IPS-NIHi7 (cell line): ENCODE data around the gene APOM.

Source experiments
- DNase-seq: peaks from one replicate; pipeline ENCODE4 v3.0.0; 2012; ENCODE audit warnings: mixed read lengths; ENCODE audit errors: extremely low spot score

Gene APOM

DNA sequence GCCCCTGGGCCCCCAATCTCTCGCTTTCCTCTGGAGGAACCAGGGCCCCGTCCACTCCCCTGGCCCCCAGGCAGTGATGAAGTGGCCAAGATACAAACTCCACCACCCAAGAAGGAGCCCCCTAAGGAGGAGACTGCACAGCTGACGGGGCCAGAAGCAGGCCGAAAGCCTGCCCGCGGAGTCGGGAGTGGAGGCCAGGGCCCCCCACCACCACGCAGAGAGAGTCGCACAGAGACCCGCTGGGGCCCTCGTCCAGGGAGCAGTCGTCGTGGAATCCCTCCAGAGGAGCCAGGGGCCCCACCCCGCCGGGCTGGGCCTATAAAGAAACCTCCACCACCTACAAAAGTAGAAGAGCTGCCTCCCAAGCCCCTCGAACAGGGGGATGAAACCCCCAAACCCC lies 24.5 kb upstream of the APOM start:
- no peak for DNase-seq

DNA sequence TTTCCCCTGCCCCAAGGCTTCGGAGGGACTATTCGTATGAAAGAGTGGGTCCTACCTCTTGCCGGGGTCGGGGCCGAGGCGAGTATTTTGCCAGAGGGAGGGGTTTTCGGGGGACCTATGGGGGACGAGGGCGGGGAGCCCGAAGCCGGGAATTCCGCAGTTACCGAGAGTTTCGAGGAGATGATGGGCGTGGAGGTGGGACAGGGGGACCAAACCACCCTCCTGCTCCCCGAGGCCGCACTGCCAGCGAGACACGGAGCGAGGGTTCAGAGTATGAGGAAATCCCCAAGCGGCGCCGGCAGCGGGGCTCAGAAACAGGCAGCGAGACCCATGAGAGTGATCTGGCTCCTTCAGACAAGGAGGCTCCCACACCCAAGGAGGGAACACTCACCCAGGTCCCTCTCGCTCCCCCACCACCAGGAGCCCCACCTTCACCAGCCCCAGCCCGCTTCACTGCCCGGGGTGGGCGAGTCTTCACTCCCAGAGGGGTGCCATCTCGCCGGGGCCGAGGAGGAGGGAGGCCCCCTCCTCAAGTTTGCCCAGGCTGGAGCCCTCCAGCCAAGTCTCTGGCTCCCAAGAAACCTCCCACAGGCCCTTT lies 23.9 kb upstream of the APOM start:
- no peak for DNase-seq

DNA sequence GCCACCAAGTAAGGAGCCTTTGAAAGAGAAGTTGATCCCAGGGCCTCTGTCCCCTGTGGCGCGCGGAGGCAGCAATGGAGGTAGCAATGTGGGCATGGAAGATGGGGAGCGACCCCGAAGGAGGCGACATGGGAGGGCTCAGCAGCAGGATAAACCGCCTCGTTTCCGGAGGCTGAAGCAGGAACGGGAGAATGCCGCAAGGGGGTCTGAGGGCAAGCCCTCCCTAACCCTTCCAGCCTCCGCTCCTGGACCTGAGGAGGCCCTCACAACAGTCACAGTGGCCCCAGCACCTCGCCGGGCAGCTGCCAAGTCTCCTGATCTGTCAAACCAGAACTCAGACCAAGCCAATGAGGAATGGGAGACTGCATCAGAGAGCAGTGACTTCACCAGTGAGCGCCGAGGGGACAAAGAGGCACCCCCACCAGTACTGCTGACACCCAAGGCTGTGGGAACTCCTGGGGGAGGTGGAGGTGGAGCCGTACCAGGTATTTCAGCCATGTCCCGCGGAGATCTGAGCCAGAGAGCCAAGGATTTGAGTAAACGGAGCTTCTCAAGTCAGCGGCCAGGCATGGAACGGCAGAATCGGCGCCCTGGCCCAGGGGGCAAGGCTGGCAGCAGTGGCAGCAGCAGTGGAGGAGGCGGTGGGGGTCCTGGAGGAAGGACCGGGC lies 23.3 kb upstream of the APOM start:
- no peak for DNase-seq

- no peak for DNase-seq
Observed at GRCh38 chr6:31633447-31633846, 22.2 kb upstream of the APOM start.

DNA sequence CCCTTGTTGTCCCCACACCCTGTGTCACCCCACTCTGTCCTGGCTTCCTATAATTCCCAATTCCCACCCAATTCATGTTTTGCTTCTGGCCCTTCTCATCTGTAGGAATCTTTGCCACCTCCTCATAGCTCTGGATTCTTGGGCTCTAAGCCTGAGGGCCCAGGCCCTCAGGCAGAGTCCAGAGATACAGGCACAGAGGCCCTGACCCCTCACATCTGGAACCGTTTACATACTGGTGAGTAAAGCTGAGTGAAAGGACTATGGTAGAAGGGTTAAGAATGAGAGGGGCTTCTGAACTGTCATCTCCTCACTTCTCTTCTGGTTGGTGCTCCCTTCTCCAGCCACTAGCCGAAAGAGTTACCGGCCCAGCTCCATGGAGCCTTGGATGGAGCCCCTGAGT lies 21.6 kb upstream of the APOM start:
- DNase-seq: no peak

DNA sequence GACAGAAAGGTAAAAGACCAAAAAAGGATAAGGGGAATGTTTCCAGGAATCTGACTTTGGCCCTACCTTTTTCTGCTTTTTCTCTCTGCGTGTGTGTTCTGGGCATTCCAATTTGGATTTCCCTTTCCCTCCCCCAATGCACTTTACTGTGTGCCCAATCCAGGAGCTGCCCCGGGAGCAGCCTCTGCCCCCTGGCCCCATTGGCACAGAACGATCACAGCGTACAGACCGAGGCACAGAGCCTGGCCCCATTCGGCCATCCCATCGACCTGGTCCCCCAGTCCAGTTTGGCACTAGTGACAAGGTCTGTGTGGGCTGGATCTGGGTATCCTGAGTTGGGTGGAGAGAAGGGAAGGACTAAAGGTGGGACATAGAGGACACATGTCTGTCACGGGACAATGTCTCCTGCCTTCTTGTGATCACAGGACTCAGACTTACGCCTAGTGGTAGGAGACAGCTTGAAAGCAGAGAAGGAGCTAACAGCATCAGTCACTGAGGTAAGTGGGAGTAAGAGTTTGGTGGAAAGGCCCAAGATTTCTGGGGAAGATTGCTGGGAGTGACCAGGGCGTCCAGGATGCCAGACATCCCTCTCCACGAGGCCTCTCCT lies 20.6 kb upstream of the APOM start:
- no peak for DNase-seq

DNA sequence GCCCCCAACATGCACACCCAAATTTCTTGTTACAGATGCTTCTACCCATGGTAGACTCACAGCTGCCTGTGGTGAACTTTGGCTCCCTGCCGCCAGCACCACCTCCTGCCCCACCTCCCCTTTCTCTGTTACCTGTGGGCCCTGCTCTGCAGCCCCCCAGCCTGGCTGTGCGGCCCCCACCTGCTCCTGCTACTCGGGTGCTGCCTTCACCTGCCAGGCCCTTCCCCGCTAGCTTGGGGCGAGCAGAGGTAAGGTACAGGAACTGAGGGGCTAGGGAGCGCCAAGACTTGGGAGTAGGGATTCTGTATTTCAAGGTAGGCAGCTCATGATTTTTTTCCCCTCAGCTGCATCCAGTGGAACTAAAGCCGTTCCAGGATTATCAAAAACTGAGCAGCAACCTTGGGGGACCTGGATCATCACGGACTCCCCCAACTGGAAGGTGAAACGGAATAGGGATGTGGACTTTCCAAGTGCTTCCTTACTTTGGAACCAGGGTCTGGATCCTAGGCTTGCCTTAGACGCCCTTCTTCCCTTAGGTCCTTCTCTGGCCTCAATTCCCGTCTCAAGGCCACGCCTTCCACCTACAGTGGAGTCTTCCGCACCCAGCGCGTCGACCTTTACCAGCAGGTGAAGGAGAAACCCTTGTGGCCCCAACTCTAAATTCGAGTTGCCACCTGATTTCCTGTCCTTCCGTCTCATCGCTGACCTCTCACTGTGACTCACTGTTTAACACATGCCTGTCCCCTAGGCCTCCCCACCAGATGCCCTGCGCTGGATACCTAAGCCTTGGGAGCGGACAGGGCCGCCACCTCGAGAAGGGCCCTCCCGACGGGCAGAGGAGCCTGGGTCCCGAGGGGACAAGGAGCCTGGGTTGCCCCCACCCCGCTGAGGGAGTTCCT lies 18.7 kb upstream of the APOM start:
- no peak for DNase-seq

- DNase-seq: no peak
Observed at GRCh38 chr6:31639043-31639442, 16.7 kb upstream of the APOM start.

DNA sequence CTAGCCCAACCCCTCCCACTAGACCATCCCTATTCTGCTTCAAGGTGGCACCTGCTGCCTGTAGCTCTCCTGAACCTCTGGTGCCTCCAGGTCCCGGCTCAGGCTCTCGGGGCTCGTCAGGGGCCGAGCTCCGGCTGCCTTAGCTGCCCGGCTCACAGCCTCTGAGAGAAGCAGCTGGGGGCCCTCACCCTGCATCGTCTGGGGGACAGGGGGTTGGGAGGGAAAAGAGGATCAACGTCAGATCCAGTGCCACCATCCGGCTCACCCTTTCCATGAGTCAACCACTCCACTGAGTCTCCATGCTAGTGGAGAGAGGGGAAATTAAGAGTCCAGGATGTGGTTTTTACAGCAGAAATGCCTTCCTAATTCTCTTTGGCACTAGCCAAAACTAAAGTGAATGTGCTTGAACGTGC lies 16.2 kb upstream of the APOM start:
- no peak for DNase-seq

DNA sequence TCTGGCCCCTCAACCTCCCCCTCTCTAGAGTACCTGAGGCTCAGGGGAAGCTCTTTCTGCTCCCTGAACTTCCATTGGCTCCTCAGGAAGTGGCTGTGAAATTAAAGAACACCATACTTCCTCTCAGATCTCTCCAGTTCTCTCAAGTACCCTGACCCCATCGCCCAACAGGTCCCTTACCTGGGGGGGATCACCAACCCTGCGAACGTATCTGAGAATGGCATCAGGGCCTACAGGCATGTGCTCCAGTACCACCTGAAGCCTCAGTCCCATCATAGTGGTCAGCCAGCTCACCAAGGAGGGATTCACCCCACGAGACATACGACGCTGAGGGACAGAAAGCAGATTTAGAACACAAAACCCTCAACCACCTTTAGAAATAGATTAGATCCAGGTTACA lies 15.1 kb upstream of the APOM start:
- DNase-seq: no peak

GRCh38 chr6:31641370-31641769 lies 14.3 kb upstream of the APOM start:
- no peak for DNase-seq

GRCh38 chr6:31642798-31643570 lies 12.7 kb upstream of the APOM start:
- no peak for DNase-seq

GRCh38 chr6:31643818-31644454 lies 11.8 kb upstream of the APOM start:
- no peak for DNase-seq

- DNase-seq: no peak
Observed at GRCh38 chr6:31645325-31645724, 10.4 kb upstream of the APOM start.

GRCh38 chr6:31651602-31652191 lies 4.0 kb upstream of the APOM start:
- peak; percentile 90 for DNase-seq

DNA sequence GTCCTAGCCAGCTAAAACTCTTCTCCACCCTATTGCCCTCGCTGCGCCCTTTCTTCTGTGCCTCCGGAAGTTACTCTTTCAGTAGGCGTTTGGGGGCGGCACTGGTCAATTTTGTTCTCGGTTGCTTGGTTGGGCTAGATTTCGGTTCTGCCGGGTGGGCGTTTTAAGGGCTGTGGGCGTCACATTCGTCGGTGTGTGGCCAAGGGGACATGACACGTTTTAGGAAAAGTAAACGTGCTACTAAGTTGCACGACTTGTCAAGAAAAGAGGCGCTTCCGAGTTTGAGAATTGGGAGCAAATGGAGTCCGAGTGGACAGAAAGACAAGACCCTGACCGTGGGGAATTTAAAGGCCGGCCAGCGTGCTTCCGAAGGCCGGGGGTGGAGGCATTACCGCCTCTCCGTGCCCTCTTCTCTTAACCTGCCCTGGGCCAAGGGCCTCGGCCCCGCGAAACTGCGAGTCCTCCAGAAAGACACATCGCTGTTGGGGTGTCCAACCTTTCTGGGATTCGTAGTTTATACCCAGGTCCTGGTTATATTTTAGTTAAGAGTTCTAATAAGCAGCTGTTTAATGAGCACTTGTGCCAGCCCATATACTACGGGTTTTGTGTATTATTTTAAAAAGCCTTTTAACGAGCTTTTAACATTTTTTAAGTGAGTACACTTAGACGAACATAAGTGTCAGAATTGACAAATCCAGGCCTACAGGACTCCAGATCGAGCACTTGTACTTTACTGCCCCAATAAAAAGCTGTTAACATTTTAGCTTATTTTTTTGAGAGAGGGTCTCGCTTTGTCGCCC lies 2.6 kb upstream of the APOM start:
- DNase-seq: peak; percentile 89

DNA sequence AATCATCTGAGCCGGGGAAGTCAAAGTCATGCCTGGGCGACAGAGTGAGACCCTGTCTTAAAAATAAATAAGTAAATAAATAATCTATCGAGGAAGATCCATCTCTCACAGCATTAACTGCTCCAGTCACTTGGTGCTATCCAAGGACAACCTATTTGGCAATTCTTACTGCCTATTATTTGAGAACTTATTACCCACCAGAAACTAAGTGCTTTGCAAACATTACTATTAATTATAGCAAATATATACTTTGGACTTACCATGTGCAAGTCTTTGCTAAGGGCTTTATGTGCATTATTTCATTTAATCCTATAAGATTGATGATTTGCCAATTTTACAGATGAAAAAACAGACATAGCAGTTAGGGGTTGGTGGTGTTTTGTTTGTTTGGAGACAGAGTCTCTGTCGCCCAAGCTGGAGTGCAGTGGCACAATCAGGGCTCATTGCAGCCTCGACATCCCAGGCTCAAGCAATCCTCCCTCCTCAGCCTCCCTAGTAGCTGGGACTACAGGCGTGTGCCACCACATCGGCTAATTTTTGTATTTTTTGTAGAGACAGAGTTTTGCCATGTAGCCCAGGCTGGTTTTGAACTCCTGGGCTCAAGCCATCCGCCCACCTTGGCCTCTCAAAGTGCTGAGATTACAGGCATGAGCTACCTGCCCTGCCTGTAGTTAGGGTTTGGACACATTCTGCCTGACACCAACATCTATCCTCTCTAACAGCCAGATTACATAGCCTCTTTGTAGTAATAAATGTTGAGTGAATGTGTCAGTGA lies 933 bp upstream of the APOM start:
- no peak for DNase-seq

DNA sequence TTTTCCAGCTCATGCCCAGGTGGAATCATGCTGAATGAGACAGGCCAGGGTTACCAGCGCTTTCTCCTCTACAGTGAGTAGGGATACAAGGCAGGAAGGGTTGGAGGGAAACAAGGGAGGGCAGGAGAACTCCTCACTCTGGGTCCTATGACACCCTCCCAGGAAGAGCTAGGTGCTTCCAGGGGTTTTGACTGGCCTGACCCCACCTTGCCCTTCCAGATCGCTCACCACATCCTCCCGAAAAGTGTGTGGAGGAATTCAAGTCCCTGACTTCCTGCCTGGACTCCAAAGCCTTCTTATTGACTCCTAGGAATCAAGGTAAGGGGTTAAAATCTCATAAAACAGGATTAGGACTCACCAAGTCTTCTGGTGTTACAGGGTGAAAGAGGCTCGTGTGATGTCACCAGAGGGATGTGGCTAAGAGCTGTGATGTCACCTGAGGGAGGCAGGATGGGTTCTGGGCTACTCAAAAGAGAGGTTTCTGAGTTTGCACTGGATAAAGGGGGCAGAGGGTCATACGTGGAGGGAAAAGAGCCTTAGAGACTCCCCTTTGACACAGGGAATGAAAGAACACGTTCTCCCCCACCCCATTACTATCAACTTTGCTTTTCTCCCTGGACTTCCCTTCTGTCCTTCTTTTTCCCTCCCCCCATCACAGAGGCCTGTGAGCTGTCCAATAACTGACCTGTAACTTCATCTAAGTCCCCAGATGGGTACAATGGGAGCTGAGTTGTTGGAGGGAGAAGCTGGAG lies 1.9 kb downstream of the APOM start:
- DNase-seq: no peak
